Neural cell (in vitro differentiated cells): ENCODE measurements around the gene TRMT11. TPM values are rescaled to one million over a fixed set of nuclear protein-coding genes. Genes with fewer than 3 reads are reported as not detected.
"Not testable (repeated sequence)": the region's sequence is repeated elsewhere in the genome, so short reads cannot be mapped to it uniquely, and the experiment has no call there.

ENCODE experiments used
- H2AFZ ChIP-seq: fragments of 200-600, 300-800 bp; sonication (generic), shearing (Covaris generic); 2 replicates; pipeline ENCODE4 v1.6.0; 2014; ENCODE audit warnings: low read depth, mild to moderate bottlenecking, antibody characterized with exemption, low read length, moderate library complexity
- H3F3A ChIP-seq: fragments of 200-600 bp; shearing (Covaris generic); 2 replicates; pipeline ENCODE4 v1.6.1; 2016; ENCODE audit warnings: mild to moderate bottlenecking, moderate library complexity, mixed read lengths, antibody characterized with exemption, low read length; ENCODE audit not compliant: insufficient read depth, poor library complexity, severe bottlenecking
- H3K27ac ChIP-seq: fragments of 200-600, 300-800 bp; sonication (generic), shearing (Covaris generic); 2 replicates; pipeline ENCODE4 v1.5.1; 2014; ENCODE audit warnings: mild to moderate bottlenecking, low read length, moderate library complexity
- H3K27me3 ChIP-seq: fragments of 300-800, 200-600 bp; sonication (generic), shearing (Covaris generic); 2 replicates; pipeline ENCODE4 v1.6.0; 2014; ENCODE audit warnings: mild to moderate bottlenecking, low read depth, low read length, moderate library complexity; ENCODE audit not compliant: insufficient read depth
- H3K36me3 ChIP-seq: fragments of 300-800, 200-600 bp; sonication (generic), shearing (Covaris generic); 2 replicates; pipeline ENCODE4 v1.5.1; 2014; ENCODE audit warnings: mild to moderate bottlenecking, antibody characterized with exemption, low read length, moderate library complexity; ENCODE audit not compliant: insufficient read depth
- H3K4me2 ChIP-seq: fragments of 300-800, 200-600 bp; sonication (generic), shearing (Covaris generic); 2 replicates; pipeline ENCODE4 v1.6.0; 2014; ENCODE audit warnings: mild to moderate bottlenecking, low read length
- H3K4me3 ChIP-seq: fragments of 300-800, 200-600 bp; sonication (generic), shearing (Covaris generic); 2 replicates; pipeline ENCODE4 v1.5.1; 2014; ENCODE audit warnings: mild to moderate bottlenecking, low read length, moderate library complexity
- H3K79me2 ChIP-seq: fragments of 200-600 bp; shearing (Covaris generic); replicated peaks from 2 replicates; pipeline ENCODE4 v1.6.0; 2014; ENCODE audit warnings: mild to moderate bottlenecking, low read length, moderate library complexity; ENCODE audit not compliant: insufficient read depth
- H3K9ac ChIP-seq: fragments of 300-800, 200-600 bp; sonication (generic), shearing (Covaris generic); 2 replicates; pipeline ENCODE4 v1.6.1; 2016; ENCODE audit warnings: mild to moderate bottlenecking, low read length, mixed read lengths
- H3K9me2 ChIP-seq: fragments of 200-600 bp; shearing (Covaris generic); 2 replicates; pipeline ENCODE4 v1.6.1; 2016; ENCODE audit warnings: mild to moderate bottlenecking, low read length, mixed read lengths; ENCODE audit not compliant: insufficient read depth
- H3K9me3 ChIP-seq: fragments of 200-600, 300-800 bp; sonication (generic), shearing (Covaris generic); 2 replicates; pipeline ENCODE4 v1.6.1; 2016; ENCODE audit warnings: mild to moderate bottlenecking, mixed run types, low read length, moderate library complexity, mixed read lengths
- H4K20me1 ChIP-seq: fragments of 200-600 bp; shearing (Covaris generic); 2 replicates; pipeline ENCODE4 v1.6.1; 2016; ENCODE audit warnings: mild to moderate bottlenecking, mixed run types; ENCODE audit not compliant: insufficient read depth
- EP300 ChIP-seq: fragments of 450-650 bp; conservative IDR thresholded peaks from 2 replicates; pipeline ENCODE4 v1.6.1; 2014; ENCODE audit warnings: antibody characterized with exemption, mild to moderate bottlenecking, moderate library complexity; ENCODE audit not compliant: poor library complexity, severe bottlenecking
- EZH2 ChIP-seq: fragments of 200-600, 300-800 bp; shearing (Covaris generic), sonication (generic); IDR thresholded peaks from 2 replicates; pipeline ENCODE4 v1.6.1; 2014; ENCODE audit warnings: antibody characterized with exemption, low read length, borderline replicate concordance, mild to moderate bottlenecking; ENCODE audit not compliant: insufficient read depth, poor library complexity, severe bottlenecking
- MXI1 ChIP-seq: fragments of 450-650 bp; conservative IDR thresholded peaks from 2 replicates; pipeline ENCODE4 v1.6.1; 2014; ENCODE audit warnings: antibody characterized with exemption, mild to moderate bottlenecking; ENCODE audit not compliant: poor library complexity, severe bottlenecking
- POLR2AphosphoS5 ChIP-seq: IDR thresholded peaks from 2 replicates; pipeline ENCODE4 v1.6.1; 2012
- RAD21 ChIP-seq: fragments of 450-650 bp; conservative IDR thresholded peaks from 2 replicates; pipeline ENCODE4 v1.6.1; 2014; ENCODE audit warnings: antibody characterized with exemption, mild to moderate bottlenecking, moderate library complexity
- SMC3 ChIP-seq: fragments of 450-650 bp; conservative IDR thresholded peaks from 2 replicates; pipeline ENCODE4 v1.6.1; 2014; ENCODE audit warnings: antibody characterized with exemption, mild to moderate bottlenecking, moderate library complexity; ENCODE audit not compliant: poor library complexity
- TAF1 ChIP-seq: IDR thresholded peaks from 2 replicates; pipeline ENCODE4 v1.6.1; 2012; ENCODE audit warnings: low read depth
- polyA plus RNA-seq: library from polyadenylated mRNA; depleted of rRNA; stranded (reverse); fragments of >200 nt; gene quantifications from 2 replicates; pipeline ENCODE4 v1.2.3, GENCODE V29; 2014
- TF ChIP-seq, protein P1 (sequence below): IDR thresholded peaks from 2 replicates; pipeline ENCODE4 v1.6.1; 2012; ENCODE audit warnings: borderline replicate concordance
- TF ChIP-seq, protein P2 (sequence below): fragments of 450-650 bp; IDR thresholded peaks from 2 replicates; pipeline ENCODE4 v1.5.1; 2014; ENCODE audit warnings: antibody characterized with exemption, mild to moderate bottlenecking, moderate library complexity; ENCODE audit not compliant: poor library complexity, severe bottlenecking

The TRMT11 gene
- polyA plus RNA-seq, 1 donor from 2014 or later: 37.6 TPM

DNA sequence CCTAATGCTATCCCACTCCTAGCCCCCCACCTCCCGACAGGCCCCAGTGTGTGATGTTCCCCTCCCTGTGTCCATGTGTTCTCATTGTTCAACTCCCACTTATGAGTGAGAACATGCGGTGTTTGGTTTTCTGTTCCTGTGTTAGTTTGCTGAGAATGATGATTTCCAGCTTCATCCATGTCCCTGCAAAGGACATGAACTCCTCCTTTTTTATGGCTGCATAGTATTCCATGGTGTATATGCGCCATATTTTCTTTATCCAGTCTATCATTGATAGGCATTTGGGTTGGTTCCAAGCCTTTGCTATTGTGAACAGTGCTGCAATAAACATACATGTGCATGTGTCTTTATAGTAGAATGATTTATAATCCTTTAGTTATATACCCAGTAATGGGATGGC is 71.7 kb downstream of the TRMT11 start:
- not testable (repeated sequence) for H3K9me2 ChIP-seq, H3K27ac ChIP-seq

DNA sequence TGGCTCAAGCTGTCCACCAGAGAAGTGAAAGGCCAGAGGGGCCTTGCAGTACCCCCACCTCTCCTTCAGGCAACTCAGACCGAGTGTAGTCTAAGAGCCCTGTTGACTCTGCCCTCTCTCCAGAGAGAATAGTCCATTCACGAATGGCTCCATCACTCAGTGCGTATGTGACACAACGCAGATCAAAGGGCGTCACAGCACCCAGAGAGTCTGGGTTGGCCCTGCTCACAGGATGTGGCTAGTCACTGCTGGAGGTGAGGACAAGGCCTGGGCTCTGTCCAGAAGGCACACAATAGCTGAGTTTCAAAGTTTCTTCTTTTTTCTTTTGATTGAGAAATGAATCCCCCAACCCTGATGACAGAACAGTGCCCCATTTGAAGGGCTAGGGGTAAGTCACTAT is 74.1 kb downstream of the TRMT11 start:
- Histone ChIP-seq H3K9me3 (no peaks in the 10 kb centered on the region), H4K20me1 (no peaks in the 10 kb centered on the region), H3K9ac (no peak overlapping the region), H3F3A (no peaks in the 10 kb centered on the region), H3K27ac (no peak overlapping the region), H2AFZ (no peak overlapping the region), H3K4me2 (no peak overlapping the region), H3K27me3 (no peaks in the 10 kb centered on the region), H3K36me3 (no peaks in the 10 kb centered on the region), H3K79me2 (no peaks in the 10 kb centered on the region), H3K9me2 (no peaks in the 10 kb centered on the region), H3K4me3 (no peak overlapping the region)
- TF ChIP-seq EP300: no peak
- no peak for TF ChIP-seq EZH2
- TF ChIP-seq, protein P1, sequence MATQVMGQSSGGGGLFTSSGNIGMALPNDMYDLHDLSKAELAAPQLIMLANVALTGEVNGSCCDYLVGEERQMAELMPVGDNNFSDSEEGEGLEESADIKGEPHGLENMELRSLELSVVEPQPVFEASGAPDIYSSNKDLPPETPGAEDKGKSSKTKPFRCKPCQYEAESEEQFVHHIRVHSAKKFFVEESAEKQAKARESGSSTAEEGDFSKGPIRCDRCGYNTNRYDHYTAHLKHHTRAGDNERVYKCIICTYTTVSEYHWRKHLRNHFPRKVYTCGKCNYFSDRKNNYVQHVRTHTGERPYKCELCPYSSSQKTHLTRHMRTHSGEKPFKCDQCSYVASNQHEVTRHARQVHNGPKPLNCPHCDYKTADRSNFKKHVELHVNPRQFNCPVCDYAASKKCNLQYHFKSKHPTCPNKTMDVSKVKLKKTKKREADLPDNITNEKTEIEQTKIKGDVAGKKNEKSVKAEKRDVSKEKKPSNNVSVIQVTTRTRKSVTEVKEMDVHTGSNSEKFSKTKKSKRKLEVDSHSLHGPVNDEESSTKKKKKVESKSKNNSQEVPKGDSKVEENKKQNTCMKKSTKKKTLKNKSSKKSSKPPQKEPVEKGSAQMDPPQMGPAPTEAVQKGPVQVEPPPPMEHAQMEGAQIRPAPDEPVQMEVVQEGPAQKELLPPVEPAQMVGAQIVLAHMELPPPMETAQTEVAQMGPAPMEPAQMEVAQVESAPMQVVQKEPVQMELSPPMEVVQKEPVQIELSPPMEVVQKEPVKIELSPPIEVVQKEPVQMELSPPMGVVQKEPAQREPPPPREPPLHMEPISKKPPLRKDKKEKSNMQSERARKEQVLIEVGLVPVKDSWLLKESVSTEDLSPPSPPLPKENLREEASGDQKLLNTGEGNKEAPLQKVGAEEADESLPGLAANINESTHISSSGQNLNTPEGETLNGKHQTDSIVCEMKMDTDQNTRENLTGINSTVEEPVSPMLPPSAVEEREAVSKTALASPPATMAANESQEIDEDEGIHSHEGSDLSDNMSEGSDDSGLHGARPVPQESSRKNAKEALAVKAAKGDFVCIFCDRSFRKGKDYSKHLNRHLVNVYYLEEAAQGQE: no peak
- TF ChIP-seq RAD21: no peak
- no peak for TF ChIP-seq TAF1
- no peak for TF ChIP-seq POLR2AphosphoS5
- TF ChIP-seq, protein P2, sequence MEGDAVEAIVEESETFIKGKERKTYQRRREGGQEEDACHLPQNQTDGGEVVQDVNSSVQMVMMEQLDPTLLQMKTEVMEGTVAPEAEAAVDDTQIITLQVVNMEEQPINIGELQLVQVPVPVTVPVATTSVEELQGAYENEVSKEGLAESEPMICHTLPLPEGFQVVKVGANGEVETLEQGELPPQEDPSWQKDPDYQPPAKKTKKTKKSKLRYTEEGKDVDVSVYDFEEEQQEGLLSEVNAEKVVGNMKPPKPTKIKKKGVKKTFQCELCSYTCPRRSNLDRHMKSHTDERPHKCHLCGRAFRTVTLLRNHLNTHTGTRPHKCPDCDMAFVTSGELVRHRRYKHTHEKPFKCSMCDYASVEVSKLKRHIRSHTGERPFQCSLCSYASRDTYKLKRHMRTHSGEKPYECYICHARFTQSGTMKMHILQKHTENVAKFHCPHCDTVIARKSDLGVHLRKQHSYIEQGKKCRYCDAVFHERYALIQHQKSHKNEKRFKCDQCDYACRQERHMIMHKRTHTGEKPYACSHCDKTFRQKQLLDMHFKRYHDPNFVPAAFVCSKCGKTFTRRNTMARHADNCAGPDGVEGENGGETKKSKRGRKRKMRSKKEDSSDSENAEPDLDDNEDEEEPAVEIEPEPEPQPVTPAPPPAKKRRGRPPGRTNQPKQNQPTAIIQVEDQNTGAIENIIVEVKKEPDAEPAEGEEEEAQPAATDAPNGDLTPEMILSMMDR: no peak
- TF ChIP-seq MXI1: no peak
- TF ChIP-seq SMC3: no peak

More for the DNA sequence above, 71.7 kb downstream of the TRMT11 start:
- H3K27me3 ChIP-seq, H3K4me2 ChIP-seq, H3K36me3 ChIP-seq, H3F3A ChIP-seq, H3K9me3 ChIP-seq, H3K4me3 ChIP-seq, H3K79me2 ChIP-seq, H4K20me1 ChIP-seq, H3K9ac ChIP-seq, H2AFZ ChIP-seq: not testable (repeated sequence)

DNA sequence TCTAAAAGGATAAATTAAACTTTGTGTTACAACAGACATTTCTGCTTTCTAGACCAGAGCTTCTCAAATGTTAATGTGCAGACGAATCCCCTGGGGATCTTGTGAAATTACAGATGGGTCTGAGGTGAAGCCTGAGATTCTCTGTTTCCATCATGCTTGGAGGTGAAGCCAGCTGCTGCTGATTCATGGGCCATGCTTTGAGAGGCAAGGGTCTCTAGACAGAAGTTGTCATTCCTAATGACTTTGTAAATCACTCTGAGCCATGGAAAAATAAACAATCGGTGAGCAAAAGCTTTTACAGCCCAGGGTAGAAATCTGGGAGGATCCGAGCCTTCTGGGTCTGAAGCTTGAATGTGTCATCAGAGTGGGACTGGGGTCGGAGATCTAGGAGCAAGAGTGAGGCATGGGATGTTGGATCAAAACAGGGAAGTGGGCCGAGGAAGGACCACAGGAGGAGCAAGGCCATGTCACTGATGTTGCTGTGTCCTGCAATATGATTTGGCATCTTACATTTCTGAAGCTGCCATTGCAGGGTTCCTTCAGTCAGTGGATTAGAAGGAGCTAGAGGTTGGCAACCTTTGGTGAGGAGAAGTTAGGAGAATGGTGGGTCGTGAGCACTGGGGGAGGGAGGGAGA is 77.3 kb downstream of the TRMT11 start:
- Histone ChIP-seq H3K79me2 (no peaks in the 10 kb centered on the region), H3F3A (no peaks in the 10 kb centered on the region), H2AFZ (no peak overlapping the region), H3K9me2 (no peaks in the 10 kb centered on the region), H3K4me2 (no peak overlapping the region), H3K4me3 (no peak overlapping the region), H3K27me3 (no peaks in the 10 kb centered on the region), H3K27ac (no peak overlapping the region), H3K36me3 (no peaks in the 10 kb centered on the region), H3K9ac (no peak overlapping the region), H4K20me1 (no peaks in the 10 kb centered on the region), H3K9me3 (no peaks in the 10 kb centered on the region)
- TF ChIP-seq RAD21 (no peak), EP300 (no peak), EZH2 (no peak), TAF1 (no peak), MXI1 (no peak), POLR2AphosphoS5 (no peak), SMC3 (no peak)
- TF ChIP-seq, protein P1: no peak
- TF ChIP-seq, protein P2: no peak
